Suprapubic skin (tissue), 4 donors: ENCODE results near the gene C14orf132. TPM values are rescaled to one million over a fixed set of nuclear protein-coding genes. Genes with fewer than 3 reads are reported as not detected.

Source experiments
- DNase-seq, 2 donors: peaks; one replicate each; pipeline ENCODE4 v3.0.0-alpha.2; 2019; ENCODE audit warnings: low spot score in 2 of 2
- H3K27ac ChIP-seq: fragments of 200-600 bp; sonication (generic); one replicate; pipeline ENCODE4 v1.5.1; 2019
- H3K27me3 ChIP-seq: fragments of 200-600 bp; sonication (generic); one replicate; pipeline ENCODE4 v1.5.1; 2019
- H3K36me3 ChIP-seq: fragments of 200-600 bp; sonication (generic); one replicate; pipeline ENCODE4 v1.5.1; 2019
- H3K4me1 ChIP-seq: fragments of 200-600 bp; sonication (generic); one replicate; pipeline ENCODE4 v1.5.1; 2019
- H3K4me3 ChIP-seq: fragments of 200-600 bp; sonication (generic); one replicate; pipeline ENCODE4 v1.5.1; 2019; ENCODE audit warnings: mild to moderate bottlenecking
- H3K9me3 ChIP-seq: fragments of 200-600 bp; sonication (generic); one replicate; pipeline ENCODE4 v1.5.1; 2019
- CTCF ChIP-seq, 2 donors: fragments of 200-600 bp in 1 of 2; fragments of 450-650 bp in 1 of 2; sonication (generic) in 1 of 2; IDR thresholded peaks; one replicate each; pipeline ENCODE4 v1.5.1; 2016 to 2019; ENCODE audit warnings: antibody characterized with exemption in 2 of 2, mild to moderate bottlenecking in 1 of 2, moderate library complexity in 1 of 2
- EP300 ChIP-seq: sonication (generic); formaldehyde crosslinking; IDR thresholded peaks from one replicate; pipeline ENCODE4 v1.6.1; 2017; ENCODE audit warnings: antibody characterized with exemption
- POLR2A ChIP-seq, 2 donors: fragments of 450-650 bp; IDR thresholded peaks; one replicate each; pipeline ENCODE4 v1.6.1; 2017; ENCODE audit warnings: antibody characterized with exemption in 2 of 2, mild to moderate bottlenecking in 2 of 2, moderate library complexity in 2 of 2
- POLR2AphosphoS5 ChIP-seq, 3 donors: sonication (generic); formaldehyde crosslinking; IDR thresholded peaks; one replicate each; pipeline ENCODE4 v1.6.1; 2017; ENCODE audit warnings: antibody characterized with exemption in 3 of 3
- WGBS: methylation state at CpG from one replicate; pipeline ENCODE4 v1.1.5; 2018; 5-methylcytosine and 5-hydroxymethylcytosine counted together
- total RNA-seq, 4 donors: library from RNA; depleted of rRNA; stranded (reverse); fragments of >200 nt; gene quantifications; one replicate each; pipeline ENCODE4 v1.1.0, GENCODE V29; 2016

The C14orf132 gene
- total RNA-seq, 4 donors from 2014 or later, result 16.2 to 34.4 (median 27.9) TPM

DNA sequence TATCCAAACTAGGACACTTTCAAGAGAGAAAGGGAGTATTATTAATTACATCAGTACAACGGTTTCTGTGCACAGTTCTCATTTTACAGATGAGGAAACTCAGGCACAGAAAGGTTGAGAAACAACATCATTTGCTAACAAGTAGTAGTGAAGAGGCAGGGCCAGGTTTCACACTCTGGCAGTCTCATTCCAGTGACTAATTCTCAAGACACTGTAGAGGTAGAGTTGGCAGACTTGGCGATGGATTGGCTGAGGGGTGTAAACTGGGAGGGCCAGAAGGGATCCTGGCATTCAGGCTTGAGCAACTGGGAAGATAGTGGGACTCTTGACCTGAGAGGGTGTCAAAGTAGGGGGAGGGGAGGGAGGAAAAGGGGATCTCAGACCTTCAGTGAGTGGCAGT, 91.7 kb downstream of the C14orf132 start:
- H3K36me3 ChIP-seq, result no peaks in the 10 kb centered on the region
- 59% methylated on average over 2 of the region's 2 CpGs for WGBS
- H3K4me1 ChIP-seq, result peaks cover 3% of the 10 kb centered on the region
- DNase-seq, result no peak
- no peaks in the 10 kb centered on the region for H3K9me3 ChIP-seq
- H3K27ac ChIP-seq, result no peak overlapping the region
- H3K4me3 ChIP-seq, result no peak overlapping the region
- TF ChIP-seq EP300 (no peak), POLR2AphosphoS5 (IDR thresholded peaks at IDR 0.05) (no peak), CTCF (IDR thresholded peaks at IDR 0.05) (no peak), POLR2A (IDR thresholded peaks at IDR 0.05) (no peak)
- H3K27me3 ChIP-seq, result peaks cover 4% of the 10 kb centered on the region

GRCh38 chr14:96131836-96132235, 92.7 kb downstream of the C14orf132 start:
- DNase-seq, result no peak
- WGBS, result 74% methylated on average over 3 of the region's 4 CpGs

DNA sequence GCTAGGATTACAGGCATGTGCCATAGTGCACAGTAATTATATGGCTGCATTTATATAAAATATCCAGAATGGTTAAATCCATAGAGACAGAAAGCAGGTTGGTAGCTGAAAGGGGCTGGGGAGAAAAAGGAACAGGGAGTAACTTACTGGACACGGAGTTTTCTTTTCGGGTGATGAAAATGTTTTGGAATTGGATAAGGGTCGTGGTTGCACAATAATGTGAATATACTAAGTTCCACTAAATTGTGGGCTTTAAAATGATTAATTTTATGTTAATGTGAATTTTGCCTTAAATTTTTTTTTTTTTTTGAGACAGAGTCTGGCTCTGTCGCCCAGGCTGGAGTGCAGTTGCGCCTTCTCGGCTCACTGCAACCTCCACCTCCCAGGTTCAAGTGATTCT, 95.3 kb downstream of the C14orf132 start:
- no peaks in the 10 kb centered on the region for H3K9me3 ChIP-seq
- no peak overlapping the region for H3K27ac ChIP-seq
- TF ChIP-seq EP300, result no peak
- no peak for TF ChIP-seq POLR2A (IDR thresholded peaks at IDR 0.05)
- TF ChIP-seq CTCF (IDR thresholded peaks at IDR 0.05), result no peak
- TF ChIP-seq POLR2AphosphoS5 (IDR thresholded peaks at IDR 0.05), result no peak
- no peak overlapping the region for H3K4me3 ChIP-seq
- DNase-seq, result no peak
- WGBS, result 82% methylated on average over 6 of the region's 6 CpGs
- H3K27me3 ChIP-seq, result peaks cover 4% of the 10 kb centered on the region
- no peaks in the 10 kb centered on the region for H3K36me3 ChIP-seq
- H3K4me1 ChIP-seq, result no peaks in the 10 kb centered on the region

More at GRCh38 chr14:96131836-96132235, 92.7 kb downstream of the C14orf132 start:
- Histone ChIP-seq H3K27ac (no peak overlapping the region), H3K4me1 (peaks cover 3% of the 10 kb centered on the region), H3K36me3 (no peaks in the 10 kb centered on the region), H3K27me3 (peaks cover 4% of the 10 kb centered on the region), H3K4me3 (no peak overlapping the region), H3K9me3 (no peaks in the 10 kb centered on the region)
- no peak for TF ChIP-seq CTCF (IDR thresholded peaks at IDR 0.05)

- no peak for DNase-seq
- 83% methylated on average over 8 of the region's 8 CpGs for WGBS
Observed at GRCh38 chr14:96135285-96135684, 96.1 kb downstream of the C14orf132 start.

GRCh38 chr14:96136371-96137005, 97.3 kb downstream of the C14orf132 start:
- WGBS, result 23% methylated on average over 4 of the region's 4 CpGs
- H3K9me3 ChIP-seq, result no peaks in the 10 kb centered on the region
- no peaks in the 10 kb centered on the region for H3K4me1 ChIP-seq
- peaks cover 4% of the 10 kb centered on the region for H3K27me3 ChIP-seq
- H3K4me3 ChIP-seq, result no peak overlapping the region
- no peaks in the 10 kb centered on the region for H3K36me3 ChIP-seq
- no peak overlapping the region for H3K27ac ChIP-seq
- TF ChIP-seq POLR2AphosphoS5 (IDR thresholded peaks at IDR 0.05), result no peak
- TF ChIP-seq POLR2A (IDR thresholded peaks at IDR 0.05), result no peak
- no peak for TF ChIP-seq EP300
- TF ChIP-seq CTCF (IDR thresholded peaks at IDR 0.05), result no peak
- no peak for DNase-seq

More at GRCh38 chr14:96135285-96135684, 96.1 kb downstream of the C14orf132 start:
- no peaks in the 10 kb centered on the region for H3K36me3 ChIP-seq
- no peak overlapping the region for H3K27ac ChIP-seq
- no peak for TF ChIP-seq CTCF (IDR thresholded peaks at IDR 0.05)
- no peak for TF ChIP-seq POLR2A (IDR thresholded peaks at IDR 0.05)
- no peak for TF ChIP-seq EP300
- TF ChIP-seq POLR2AphosphoS5 (IDR thresholded peaks at IDR 0.05), result no peak
- H3K4me3 ChIP-seq, result no peak overlapping the region
- no peaks in the 10 kb centered on the region for H3K4me1 ChIP-seq
- H3K9me3 ChIP-seq, result no peaks in the 10 kb centered on the region
- H3K27me3 ChIP-seq, result peaks cover 4% of the 10 kb centered on the region
